OCI-LY1 (cell line): ENCODE data around the gene CACNA1I.

Source experiments
- H2AFZ ChIP-seq: fragments of 200-600 bp; sonication (generic), shearing (Covaris generic); 2 replicates; pipeline ENCODE4 v1.6.0; 2014; ENCODE audit warnings: antibody characterized with exemption, mild to moderate bottlenecking, low read length
- H3F3A ChIP-seq: fragments of 200-600 bp; sonication (generic), shearing (Covaris generic); 2 replicates; pipeline ENCODE4 v1.6.0; 2014; ENCODE audit warnings: mild to moderate bottlenecking, antibody characterized with exemption, low read length, moderate library complexity; ENCODE audit not compliant: insufficient read depth
- H3K27ac ChIP-seq: fragments of 200-600 bp; sonication (generic); 2 replicates; pipeline ENCODE4 v1.5.1; 2014; ENCODE audit warnings: low read length, mixed run types, mild to moderate bottlenecking, low read depth; ENCODE audit not compliant: poor library complexity, severe bottlenecking
- H3K27me3 ChIP-seq: fragments of 200-600 bp; sonication (generic); 2 replicates; pipeline ENCODE4 v1.6.0; 2014; ENCODE audit warnings: antibody characterized with exemption, mild to moderate bottlenecking, low read length, moderate library complexity; ENCODE audit not compliant: insufficient read depth
- H3K36me3 ChIP-seq: fragments of 200-600 bp; sonication (generic); 2 replicates; pipeline ENCODE4 v1.6.1; 2014; ENCODE audit warnings: mild to moderate bottlenecking, antibody characterized with exemption, low read length, moderate library complexity, mixed read lengths; ENCODE audit not compliant: insufficient read depth
- H3K4me1 ChIP-seq: fragments of 200-600 bp; sonication (generic); 2 replicates; pipeline ENCODE4 v1.5.1; 2014; ENCODE audit warnings: mild to moderate bottlenecking, low read length, moderate library complexity; ENCODE audit not compliant: insufficient read depth, severe bottlenecking
- H3K4me2 ChIP-seq: fragments of 200-600 bp; sonication (generic), shearing (Covaris generic); 2 replicates; pipeline ENCODE4 v1.6.1; 2014; ENCODE audit warnings: low read length
- H3K4me3 ChIP-seq: fragments of 200-600 bp; sonication (generic); 2 replicates; pipeline ENCODE4 v1.5.1; 2014; ENCODE audit warnings: low read length, low read depth, mild to moderate bottlenecking, mixed read lengths; ENCODE audit not compliant: poor library complexity, severe bottlenecking
- H3K79me2 ChIP-seq: fragments of 200-600 bp; shearing (Covaris generic); 2 replicates; pipeline ENCODE4 v1.6.1; 2016; ENCODE audit warnings: mixed run types, low read length, mixed read lengths; ENCODE audit not compliant: insufficient read depth
- H3K9ac ChIP-seq: fragments of 200-600 bp; sonication (generic), shearing (Covaris generic); 2 replicates; pipeline ENCODE4 v1.6.1; 2014; ENCODE audit warnings: mild to moderate bottlenecking, low read length, mixed read lengths
- H3K9me2 ChIP-seq: fragments of 200-600 bp; sonication (generic), shearing (Covaris generic); 2 replicates; pipeline ENCODE4 v1.6.1; 2014; ENCODE audit warnings: low read depth, mild to moderate bottlenecking, low read length, mixed read lengths
- H3K9me3 ChIP-seq: fragments of 200-600 bp; shearing (Covaris generic); 2 replicates; pipeline ENCODE4 v1.6.1; 2014; ENCODE audit warnings: low read length, mixed read lengths
- H4K20me1 ChIP-seq: fragments of 200-600 bp; sonication (generic), shearing (Covaris generic); 2 replicates; pipeline ENCODE4 v1.6.0; 2016; ENCODE audit warnings: mild to moderate bottlenecking, low read length; ENCODE audit not compliant: insufficient read depth
- CTCF ChIP-seq: fragments of 200-600 bp; sonication (generic), shearing (Covaris generic); IDR thresholded peaks from 2 replicates; pipeline ENCODE4 v1.5.1; 2017; ENCODE audit warnings: mild to moderate bottlenecking, antibody characterized with exemption, low read length, moderate library complexity, mixed read lengths
- EZH2 ChIP-seq: fragments of 200-600 bp; sonication (generic), shearing (Covaris generic); IDR thresholded peaks from 2 replicates; pipeline ENCODE4 v1.8.0; 2017; ENCODE audit warnings: borderline replicate concordance, mixed run types, mild to moderate bottlenecking, antibody characterized with exemption, low read length, moderate library complexity, mixed read lengths

Gene CACNA1I

DNA sequence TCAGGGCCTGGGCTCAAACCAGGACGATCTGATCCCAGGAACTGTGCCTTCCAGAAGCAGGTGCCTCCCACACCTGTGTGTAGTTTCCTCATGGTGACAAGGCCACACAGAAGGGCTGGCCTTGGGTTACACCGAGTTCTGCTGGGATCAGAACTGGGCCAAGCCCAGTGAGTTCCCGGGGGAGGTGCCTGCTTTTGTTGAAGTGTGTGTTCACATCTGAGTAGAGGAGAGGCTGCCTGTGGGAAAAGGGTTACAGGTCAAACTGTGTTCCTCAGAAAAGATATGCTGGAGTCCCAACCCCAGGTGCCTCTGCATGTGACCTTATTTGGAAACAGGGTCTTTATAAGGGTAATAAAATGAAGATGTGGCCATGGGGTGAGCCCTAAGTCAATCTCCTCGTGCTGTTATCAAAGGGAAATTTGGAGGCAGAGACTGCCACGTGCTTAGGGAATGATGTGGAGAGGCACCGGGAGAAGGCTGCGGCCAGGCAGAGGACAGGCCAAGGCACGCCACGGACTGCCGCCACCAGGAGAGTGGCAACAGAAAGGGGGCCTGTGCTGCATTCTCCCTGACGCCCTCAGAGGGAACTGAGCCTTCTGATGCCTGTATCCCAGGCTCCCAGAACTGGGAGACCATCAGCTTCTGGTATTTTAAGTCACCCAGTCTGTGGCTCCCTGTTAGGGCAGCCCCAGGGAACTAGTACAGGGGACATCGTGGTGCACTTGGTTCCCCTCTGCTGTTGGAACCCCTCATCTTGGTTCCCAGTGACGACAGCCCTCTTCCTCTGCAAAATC is 158.8 kb downstream of the CACNA1I start:
- Histone ChIP-seq H4K20me1 (no peaks in the 10 kb centered on the region), H3K4me2 (no peak overlapping the region), H3K4me1 (no peaks in the 10 kb centered on the region), H3K9me2 (no peaks in the 10 kb centered on the region), H2AFZ (no peak overlapping the region), H3K4me3 (no peak overlapping the region), H3K27me3 (peaks cover 8% of the 10 kb centered on the region; the same call in 1 of the 2 replicates), H3K36me3 (no peaks in the 10 kb centered on the region), H3K9ac (no peak overlapping the region), H3K9me3 (no peaks in the 10 kb centered on the region), H3K79me2 (no peaks in the 10 kb centered on the region), H3F3A (no peaks in the 10 kb centered on the region), H3K27ac (no peak overlapping the region)
- TF ChIP-seq EZH2, result no peak
- TF ChIP-seq CTCF, result no peak

GRCh38 chr22:39731481-39731880 is 160.9 kb downstream of the CACNA1I start:
- Histone ChIP-seq H3K4me1 (no peaks in the 10 kb centered on the region), H3F3A (no peaks in the 10 kb centered on the region), H3K9ac (no peak overlapping the region)

GRCh38 chr22:39731881-39732555 is 161.5 kb downstream of the CACNA1I start:
- no peak for TF ChIP-seq CTCF
- TF ChIP-seq EZH2, result no peak
- no peaks in the 10 kb centered on the region for H3K9me3 ChIP-seq
- H3K4me2 ChIP-seq, result no peak overlapping the region
- no peaks in the 10 kb centered on the region for H3K36me3 ChIP-seq
- no peak overlapping the region for H3K27ac ChIP-seq
- H3K4me1 ChIP-seq, result no peaks in the 10 kb centered on the region
- no peak overlapping the region for H2AFZ ChIP-seq
- no peaks in the 10 kb centered on the region for H3K79me2 ChIP-seq
- no peaks in the 10 kb centered on the region for H3K9me2 ChIP-seq
- no peak overlapping the region for H3K4me3 ChIP-seq
- H3K9ac ChIP-seq, result no peak overlapping the region
- no peaks in the 10 kb centered on the region for H4K20me1 ChIP-seq
- H3F3A ChIP-seq, result no peaks in the 10 kb centered on the region
- peaks cover 8% of the 10 kb centered on the region; the same call in 1 of the 2 replicates for H3K27me3 ChIP-seq

More at GRCh38 chr22:39731481-39731880, 160.9 kb downstream of the CACNA1I start:
- no peaks in the 10 kb centered on the region for H3K79me2 ChIP-seq
- H4K20me1 ChIP-seq, result no peaks in the 10 kb centered on the region
- H3K27ac ChIP-seq, result no peak overlapping the region
- H3K9me2 ChIP-seq, result no peaks in the 10 kb centered on the region
- no peaks in the 10 kb centered on the region for H3K36me3 ChIP-seq
- H3K4me3 ChIP-seq, result no peak overlapping the region
- no peaks in the 10 kb centered on the region for H3K9me3 ChIP-seq
- H3K4me2 ChIP-seq, result no peak overlapping the region
- TF ChIP-seq EZH2 (no peak), CTCF (no peak)
- H3K27me3 ChIP-seq, result peaks cover 8% of the 10 kb centered on the region; the same call in 1 of the 2 replicates
- no peak overlapping the region for H2AFZ ChIP-seq
